Heart left ventricle (tissue), 16 donors: ENCODE data around the gene CNTLN. TPM values are rescaled to one million over a fixed set of nuclear protein-coding genes. Genes with fewer than 3 reads are reported as not detected.

Source experiments
- ATAC-seq, 4 donors: fragments of 200-7000 bp; cut with Tn5 transposase; one replicate each; pipeline ENCODE4 v1.9.1; 2020 to 2022; ENCODE audit warnings: moderate library complexity in 4 of 4, mild to moderate bottlenecking in 3 of 4, moderate number of reproducible peaks in 1 of 4
- DNase-seq, 5 donors: peaks; one replicate each; pipeline ENCODE4 v3.0.0-alpha.2; 2020
- H3K27ac ChIP-seq, 12 donors: fragments of 200-600 bp; sonication (generic) in 4 of 12; one replicate each; pipeline versions ENCODE4 v1.5.0 to v1.8.0; 2016 to 2022; ENCODE audit warnings: mild to moderate bottlenecking in 2 of 12
- H3K27me3 ChIP-seq, 9 donors: fragments of 200-600 bp; sonication (generic) in 2 of 9; one replicate each; pipeline versions ENCODE4 v1.5.1 to v1.8.0; 2016 to 2022; ENCODE audit warnings: mild to moderate bottlenecking in 3 of 9
- H3K36me3 ChIP-seq, 9 donors: fragments of 200-600 bp; sonication (generic) in 2 of 9; one replicate each; pipeline versions ENCODE4 v1.5.0 to v1.8.0; 2018 to 2022; ENCODE audit warnings: mild to moderate bottlenecking in 2 of 9
- H3K4me1 ChIP-seq, 12 donors: fragments of 200-600 bp; sonication (generic) in 4 of 12; one replicate each; pipeline versions ENCODE4 v1.5.0 to v1.8.0; 2016 to 2022; ENCODE audit warnings: mild to moderate bottlenecking in 3 of 12
- H3K4me3 ChIP-seq, 12 donors: fragments of 200-600 bp; sonication (generic) in 4 of 12; one replicate each; pipeline versions ENCODE4 v1.5.0 to v1.8.0; 2017 to 2022; ENCODE audit warnings: mild to moderate bottlenecking in 9 of 12, moderate library complexity in 4 of 12
- H3K9me3 ChIP-seq, 12 donors: fragments of 200-600 bp; sonication (generic) in 4 of 12; one replicate each; pipeline versions ENCODE4 v1.5.0 to v1.8.0; 2016 to 2022; ENCODE audit warnings: mild to moderate bottlenecking in 1 of 12
- POLR2A ChIP-seq, 2 donors: fragments of 450-650 bp; IDR thresholded peaks; one replicate each; pipeline ENCODE4 v1.6.1; 2017; ENCODE audit warnings: antibody characterized with exemption in 2 of 2, mild to moderate bottlenecking in 2 of 2, moderate library complexity in 2 of 2
- WGBS, 4 donors: extraction: QIAGEN DNeasy Blood & Tissue Kit in 2 of 4; methylation state at CpG; one replicate each; pipeline versions ENCODE4 v1.1.5 to v1.1.7; 2013 to 2018; 5-methylcytosine and 5-hydroxymethylcytosine counted together
- intact Hi-C, 10 donors: fragments of 100-400 bp; cut with DNase I; formaldehyde crosslinking; loops; one replicate each; pipeline versions ENCODE4 v1.11.1 to v1.14.2; 2022
- polyA plus RNA-seq, 2 donors: library from polyadenylated mRNA; stranded (reverse); fragments of 200-250 nt; gene quantifications; one replicate each; pipeline ENCODE4 v1.2.3, GENCODE V29; 2013
- total RNA-seq, 9 donors: library from RNA; depleted of rRNA in 2 of 9; stranded (reverse); fragments of >200 nt in 2 of 9; fragmentation: NEBNext Ultra II Directional in 3 of 9; extraction: Animal tissue kit (Norgen Biotek cat#: 25700) in 3 of 9; gene quantifications; one replicate each; pipeline versions ENCODE4 v1.1.0 to v1.2.4, GENCODE V29; 2016 to 2023
- TF ChIP-seq, protein P1 (sequence below), 12 donors: fragments of 200-600 bp; sonication (generic) in 4 of 12; IDR thresholded peaks; one replicate each; pipeline versions ENCODE4 v1.5.0 to v1.8.0; 2018 to 2022; ENCODE audit warnings: antibody characterized with exemption in 12 of 12, mild to moderate bottlenecking in 5 of 12
- donor health status: ischemic (EF 13 %, LVEDD 7.1; RV severe dilation, severe dysfunction).
- donor health status: healthy with polysubstance abuse.
- donor health status: DM: no; HTN: yes; CAD: no.
- donor health status: DM: no; HTN: no; CAD: no.
- donor health status: ischemic (EF 25% LVEDD 6.9; RV normal size, moderate dysfunction).
- donor health status: ischemic (EF 25% LVEDD 5.7; RV mildly dilated, moderate dysfunction).
- donor health status: healthy.
- donor health status: DM: yes; HTN: yes; CAD: no.
- donor health status: ischemic (EF 35%, LVEDD 5.7; RV mildly dilated, moderate dysfunction).
- donor health status: nonischemic (EF 11% LVEDD 7.7; RV severe dilation, severe dysfunction).
- donor health status: DM: yes; HTN: yes; CAD: no.
- donor health status: PGD.
- donor health status: ischemic (EF 29% LVEDD 5.4; RV normal size, mild dysfunction).
- donor health status: nonischemic (EF 23%, LVEDD 6.1; RV moderate dilation, normal function).

The CNTLN gene
- total and polyA plus RNA-seq, 11 donors = 1.3 to 6.1 (median 2.7) TPM

DNA sequence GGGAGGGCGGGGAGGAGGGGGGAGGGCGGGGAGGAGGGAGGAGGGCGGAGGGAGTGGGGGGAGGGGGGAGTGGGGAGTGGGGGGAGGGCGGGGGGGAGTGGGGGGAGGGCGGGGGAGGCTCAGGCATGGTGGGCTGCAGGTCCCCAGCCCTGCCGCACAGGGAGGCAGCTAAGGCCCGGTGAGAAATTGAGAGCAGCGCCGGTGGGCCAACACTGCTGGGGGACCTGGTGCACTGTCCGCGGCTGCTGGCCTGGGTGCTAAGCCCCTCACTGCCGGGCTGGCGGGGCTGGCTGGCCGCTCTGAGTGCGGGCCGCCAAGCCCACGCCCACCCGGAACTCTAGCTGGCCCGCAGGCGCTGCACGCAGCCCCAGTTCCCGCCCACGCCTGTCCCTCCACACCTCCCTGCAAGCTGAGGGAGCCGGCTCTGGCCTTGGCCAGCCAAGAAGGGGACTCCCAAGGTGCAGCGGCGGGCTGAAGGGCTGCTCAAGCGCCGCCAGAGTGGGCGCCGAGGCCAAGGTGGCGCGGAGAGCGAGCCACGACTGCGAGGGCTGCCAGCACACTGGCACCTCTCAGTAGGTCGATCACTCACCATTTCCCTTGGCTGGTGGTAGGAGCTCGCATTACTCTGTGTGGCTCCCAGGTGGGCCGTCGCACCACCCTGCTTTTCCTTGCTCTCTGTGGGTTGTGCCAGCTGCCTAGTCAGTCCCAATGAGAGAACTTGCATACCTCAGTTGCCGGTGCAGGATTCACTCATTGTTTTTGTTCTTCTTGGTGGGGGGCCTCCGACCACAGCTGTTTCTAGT lies 160.2 kb downstream of the CNTLN start:
- peaks cover 0 to 5% (median 0%) of the 10 kb centered on the region in 9 donors for H3K36me3 ChIP-seq
- 90 to 98% (median 95%) methylated on average over 29 to 37 of the region's 41 CpGs for WGBS, 4 donors
- ATAC-seq = no peak

DNA sequence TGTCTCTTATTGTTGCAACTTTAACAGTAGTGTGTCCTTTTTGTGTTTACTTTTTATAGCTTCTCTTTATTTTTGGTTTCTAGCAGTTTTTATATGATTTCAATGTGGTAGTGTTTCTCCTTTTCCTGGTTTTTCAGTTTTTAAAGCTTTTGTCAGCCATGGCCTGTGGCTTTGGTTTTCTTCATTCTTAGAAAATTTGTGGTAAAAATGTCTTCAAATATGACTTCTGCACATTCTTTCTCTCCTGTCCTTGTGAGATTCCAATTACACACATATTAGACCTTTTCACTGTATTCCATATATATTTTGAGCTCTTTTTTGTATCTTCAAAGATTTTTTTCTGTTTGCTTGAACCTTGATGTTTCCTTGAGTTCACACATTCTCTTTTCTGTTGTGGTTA lies 180.5 kb downstream of the CNTLN start:
- peaks cover 0 to 2% (median 0%) of the 10 kb centered on the region in 9 donors for H3K36me3 ChIP-seq
- H3K9me3 ChIP-seq = no peaks in the 10 kb centered on the region
- ATAC-seq (no peak), DNase-seq (no peak)
- H3K4me3 ChIP-seq = no peak overlapping the region
- H3K4me1 ChIP-seq = no peaks in the 10 kb centered on the region
- no peak overlapping the region for H3K27ac ChIP-seq
- TF ChIP-seq POLR2A (IDR thresholded peaks at IDR 0.05) = no peak
- TF ChIP-seq, protein P1, sequence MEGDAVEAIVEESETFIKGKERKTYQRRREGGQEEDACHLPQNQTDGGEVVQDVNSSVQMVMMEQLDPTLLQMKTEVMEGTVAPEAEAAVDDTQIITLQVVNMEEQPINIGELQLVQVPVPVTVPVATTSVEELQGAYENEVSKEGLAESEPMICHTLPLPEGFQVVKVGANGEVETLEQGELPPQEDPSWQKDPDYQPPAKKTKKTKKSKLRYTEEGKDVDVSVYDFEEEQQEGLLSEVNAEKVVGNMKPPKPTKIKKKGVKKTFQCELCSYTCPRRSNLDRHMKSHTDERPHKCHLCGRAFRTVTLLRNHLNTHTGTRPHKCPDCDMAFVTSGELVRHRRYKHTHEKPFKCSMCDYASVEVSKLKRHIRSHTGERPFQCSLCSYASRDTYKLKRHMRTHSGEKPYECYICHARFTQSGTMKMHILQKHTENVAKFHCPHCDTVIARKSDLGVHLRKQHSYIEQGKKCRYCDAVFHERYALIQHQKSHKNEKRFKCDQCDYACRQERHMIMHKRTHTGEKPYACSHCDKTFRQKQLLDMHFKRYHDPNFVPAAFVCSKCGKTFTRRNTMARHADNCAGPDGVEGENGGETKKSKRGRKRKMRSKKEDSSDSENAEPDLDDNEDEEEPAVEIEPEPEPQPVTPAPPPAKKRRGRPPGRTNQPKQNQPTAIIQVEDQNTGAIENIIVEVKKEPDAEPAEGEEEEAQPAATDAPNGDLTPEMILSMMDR (IDR thresholded peaks at IDR 0.05) = no peak
- intact Hi-C loops = no loop called here
- no peaks in the 10 kb centered on the region for H3K27me3 ChIP-seq

More for the DNA sequence above, 160.2 kb downstream of the CNTLN start:
- intact Hi-C loops = no loop called here
- H3K27me3 ChIP-seq = no peaks in the 10 kb centered on the region
- H3K4me3 ChIP-seq = no peak overlapping the region
- H3K4me1 ChIP-seq = no peaks in the 10 kb centered on the region
- DNase-seq = no peak
- no peak overlapping the region for H3K27ac ChIP-seq
- TF ChIP-seq, protein P1 (IDR thresholded peaks at IDR 0.05) = no peak
- no peak for TF ChIP-seq POLR2A (IDR thresholded peaks at IDR 0.05)
- no peaks in the 10 kb centered on the region for H3K9me3 ChIP-seq

DNA sequence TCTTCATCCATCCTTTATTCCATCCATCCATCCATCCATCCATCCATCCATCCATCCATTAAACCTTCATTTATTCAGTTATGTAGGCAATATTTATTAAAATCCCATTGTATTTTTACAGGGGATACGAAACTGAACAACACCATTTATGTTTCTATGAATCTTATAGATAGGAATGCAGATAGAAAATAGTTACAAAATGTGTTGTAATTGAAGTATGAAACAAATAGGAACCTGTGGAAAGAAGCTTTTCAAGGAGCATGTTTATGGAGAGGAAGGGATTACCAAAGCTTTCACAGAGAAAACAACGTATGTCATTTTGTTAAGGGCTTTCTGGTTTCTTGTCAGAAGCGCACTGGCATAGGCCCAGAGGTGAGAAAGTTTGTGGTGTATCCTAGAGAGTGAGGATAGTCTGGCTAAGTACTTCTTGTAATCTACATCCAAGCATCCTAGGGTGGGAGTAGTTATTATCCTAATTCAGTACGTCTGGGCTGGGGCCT lies 184.0 kb downstream of the CNTLN start:
- ATAC-seq (no peak), DNase-seq (no peak)

DNA sequence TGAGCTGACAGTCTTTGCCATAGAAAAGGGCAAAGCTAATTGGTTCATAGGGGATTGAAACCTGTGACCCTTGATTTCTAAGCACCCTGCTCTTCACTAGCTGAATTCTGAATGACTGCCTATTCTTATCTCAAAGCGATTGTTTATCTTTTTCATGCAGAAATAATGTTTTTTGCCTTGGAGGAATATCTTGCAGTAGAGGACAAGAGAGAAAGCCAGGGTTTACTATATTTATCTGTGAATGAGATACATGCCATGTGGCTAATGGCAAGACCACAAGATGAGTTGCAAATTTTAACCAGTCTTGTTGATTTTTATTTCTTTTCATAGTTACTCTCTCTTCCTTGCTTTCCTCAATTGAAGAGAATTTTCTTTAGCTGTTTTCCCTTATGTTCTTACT lies 185.0 kb downstream of the CNTLN start:
- DNase-seq (no peak), ATAC-seq (no peak)
- H3K4me3 ChIP-seq = no peak overlapping the region
- no peaks in the 10 kb centered on the region for H3K4me1 ChIP-seq
- no peak overlapping the region for H3K27ac ChIP-seq
- TF ChIP-seq, protein P1 (IDR thresholded peaks at IDR 0.05) = no peak
- TF ChIP-seq POLR2A (IDR thresholded peaks at IDR 0.05) = no peak
- intact Hi-C loops = no loop called here
- 67 to 82% (median 73%) methylated on average over 1 of the region's 1 CpG for WGBS, 4 donors
- H3K9me3 ChIP-seq = no peaks in the 10 kb centered on the region
- peaks cover 0 to 2% (median 0%) of the 10 kb centered on the region in 9 donors for H3K36me3 ChIP-seq
- H3K27me3 ChIP-seq = no peaks in the 10 kb centered on the region

More for the DNA sequence above, 184.0 kb downstream of the CNTLN start:
- Histone ChIP-seq H3K27me3 (no peaks in the 10 kb centered on the region), H3K9me3 (no peaks in the 10 kb centered on the region), H3K27ac (no peak overlapping the region), H3K4me3 (no peak overlapping the region), H3K36me3 (peaks cover 0 to 2% (median 0%) of the 10 kb centered on the region in 9 donors), H3K4me1 (no peaks in the 10 kb centered on the region)
- intact Hi-C loops = no loop called here
- 93 to 97% (median 95%) methylated on average over 4 of the region's 4 CpGs for WGBS, 4 donors
- TF ChIP-seq POLR2A (IDR thresholded peaks at IDR 0.05) = no peak
- TF ChIP-seq, protein P1 (IDR thresholded peaks at IDR 0.05) = no peak
